Central memory CD4-positive, alpha-beta T cell (primary cell): Measurements from ENCODE around the gene ZBTB47.

Experiments
- DNase-seq: peaks from one replicate; pipeline ENCODE4 v3.0.0; 2022

The ZBTB47 gene

GRCh38 chr3:42685891-42686820 is 32.7 kb downstream of the ZBTB47 start:
- no peak for DNase-seq

GRCh38 chr3:42686832-42687650 is 33.5 kb downstream of the ZBTB47 start:
- DNase-seq: no peak

DNA sequence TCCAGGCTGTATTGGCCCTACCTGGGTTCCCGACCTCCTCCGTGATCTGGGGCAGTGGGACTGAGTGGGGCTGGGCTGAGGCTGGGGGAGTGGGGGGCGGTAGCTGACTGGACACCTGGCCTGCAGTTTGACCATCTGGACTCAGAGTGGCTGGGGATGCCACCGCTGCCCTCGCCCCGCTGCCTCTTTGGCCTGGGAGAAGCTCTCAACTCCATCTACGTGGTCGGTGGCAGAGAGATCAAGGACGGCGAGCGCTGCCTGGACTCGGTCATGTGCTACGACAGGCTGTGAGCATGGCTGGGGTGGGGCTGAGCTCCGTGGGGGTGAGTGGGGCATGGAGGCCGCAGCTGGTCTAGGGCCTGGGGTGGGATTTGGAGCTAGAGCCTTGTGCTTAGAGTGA is 34.5 kb downstream of the ZBTB47 start:
- DNase-seq: no peak

GRCh38 chr3:42688487-42689420 is 35.3 kb downstream of the ZBTB47 start:
- DNase-seq: no peak

DNA sequence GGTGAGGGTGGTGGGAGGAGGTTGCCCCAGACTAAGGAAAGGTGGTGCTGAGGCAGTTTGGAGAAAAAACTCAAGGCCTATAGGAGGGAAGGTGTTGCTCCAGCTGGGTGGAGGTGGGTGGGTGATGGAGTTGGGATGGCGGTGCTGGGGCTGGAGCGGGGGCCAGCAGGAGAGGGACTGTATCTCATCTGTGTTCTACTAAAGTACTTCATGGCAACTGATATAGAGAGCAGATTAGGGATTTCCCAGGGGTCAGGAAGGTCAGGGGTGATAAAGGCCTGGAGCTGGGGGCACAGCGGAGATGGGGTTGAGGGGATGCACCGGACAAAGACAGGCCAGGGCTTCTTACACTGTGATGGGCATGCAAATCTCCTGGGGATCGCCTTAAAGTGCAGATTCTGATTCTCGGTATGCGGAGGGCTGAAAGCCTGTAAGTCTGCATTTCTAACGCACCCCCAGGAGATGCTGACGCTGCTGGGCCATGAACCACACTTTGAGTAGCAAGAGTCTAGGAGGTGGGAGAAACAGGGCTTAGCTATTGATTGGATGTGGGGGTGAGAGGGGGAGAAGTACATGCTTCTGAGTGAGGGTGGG is 36.0 kb downstream of the ZBTB47 start:
- DNase-seq: no peak

DNA sequence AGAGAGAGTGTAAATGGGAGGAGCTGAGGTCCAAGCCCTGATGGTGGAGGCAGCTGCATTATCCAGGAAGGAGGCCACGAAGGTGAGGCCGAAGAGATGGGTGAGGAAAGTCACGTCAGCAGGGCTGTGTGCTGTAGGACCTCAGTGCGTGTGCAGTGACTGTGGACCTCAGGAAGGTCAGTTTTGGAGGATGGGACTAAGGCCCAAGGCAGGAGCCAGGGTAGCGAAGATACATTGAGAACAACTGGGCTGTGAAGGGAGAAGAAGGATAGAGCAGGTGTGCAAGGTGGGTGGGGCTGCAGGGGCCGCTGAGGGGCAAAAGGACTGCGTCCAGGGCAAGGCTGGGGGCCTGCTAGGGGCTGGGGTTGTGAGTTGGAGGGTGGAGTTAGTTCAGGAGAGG is 36.7 kb downstream of the ZBTB47 start:
- DNase-seq: no peak

GRCh38 chr3:42690766-42691680 is 37.5 kb downstream of the ZBTB47 start:
- no peak for DNase-seq

- no peak for DNase-seq
These were observed 38.5 kb downstream of the ZBTB47 start for GRCh38 chr3:42691816-42692666.

- DNase-seq: no peak
These were observed 39.4 kb downstream of the ZBTB47 start for GRCh38 chr3:42692667-42693529.

GRCh38 chr3:42693530-42693930 is 40.0 kb downstream of the ZBTB47 start:
- DNase-seq: no peak

GRCh38 chr3:42694366-42694765 is 40.9 kb downstream of the ZBTB47 start:
- no peak for DNase-seq

GRCh38 chr3:42696356-42697288 is 43.1 kb downstream of the ZBTB47 start:
- DNase-seq: no peak

DNA sequence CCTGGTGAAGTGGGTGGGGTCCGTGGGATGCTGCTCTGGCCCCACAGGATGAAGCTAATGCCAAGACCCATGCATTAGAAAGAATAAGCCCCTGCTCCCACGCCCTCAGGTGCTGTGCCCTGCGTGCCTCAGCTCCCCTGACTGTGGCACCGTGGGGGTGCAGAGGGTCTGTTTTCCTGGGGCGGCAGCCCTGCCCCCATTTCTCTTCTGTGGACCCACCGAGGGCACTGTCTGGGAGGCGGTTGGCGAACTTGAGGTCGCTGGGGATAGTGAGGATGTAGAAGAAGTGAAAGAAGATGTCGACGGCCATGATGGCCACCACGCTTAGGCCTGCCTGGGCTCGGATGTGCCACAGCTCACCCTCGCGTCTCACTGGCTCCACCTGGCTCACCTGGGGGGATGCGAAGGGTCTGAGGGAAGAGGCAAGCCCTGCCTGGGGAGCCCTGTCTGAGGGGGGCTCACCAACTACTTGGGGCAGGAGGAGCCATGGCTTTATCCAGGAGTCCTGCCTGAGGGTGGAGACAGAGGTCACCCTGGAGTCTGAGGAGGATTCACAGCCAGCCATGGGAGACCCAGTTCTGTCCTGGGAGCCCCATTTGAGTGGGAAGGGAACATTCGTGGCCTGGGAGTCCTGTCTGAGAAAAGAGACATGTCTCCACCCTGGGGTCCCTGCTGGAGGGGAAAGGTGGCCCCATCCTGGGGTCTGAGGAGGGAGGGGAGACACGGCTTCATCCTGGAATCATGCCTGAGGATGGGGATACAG is 44.0 kb downstream of the ZBTB47 start:
- no peak for DNase-seq

DNA sequence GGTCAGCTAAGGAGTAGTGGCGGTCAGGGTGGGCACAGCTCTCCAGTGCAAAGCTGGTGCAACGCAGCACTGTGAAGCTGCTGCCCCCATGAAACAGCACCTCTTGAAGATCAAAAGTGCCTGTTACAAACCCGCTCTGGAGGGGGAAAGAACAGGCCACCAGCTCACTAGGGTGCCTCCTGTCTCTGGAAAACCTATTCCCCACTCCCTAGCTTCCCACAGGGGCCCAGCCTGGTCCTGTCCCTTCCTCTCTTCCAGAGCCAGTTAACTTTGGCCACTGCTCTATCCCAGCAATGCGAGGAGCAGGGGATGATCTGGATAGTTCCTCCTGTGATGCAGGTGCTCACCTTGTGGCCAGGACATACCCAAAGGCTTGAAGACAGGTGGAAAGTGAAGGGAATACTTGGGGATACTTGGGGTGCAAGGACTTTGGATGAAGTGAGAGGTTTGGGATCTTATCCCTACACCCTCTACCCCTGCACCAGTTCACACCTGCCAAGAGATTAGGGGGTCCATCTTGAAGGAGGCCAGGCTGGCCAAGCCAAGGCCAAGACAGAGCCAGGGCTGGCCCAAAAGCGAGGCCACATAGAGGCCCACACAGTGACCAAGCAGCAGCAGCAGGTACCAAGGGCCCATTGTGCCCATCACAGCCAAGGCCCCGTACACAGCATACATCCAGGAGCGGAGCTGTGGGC is 44.9 kb downstream of the ZBTB47 start:
- no peak for DNase-seq

GRCh38 chr3:42698911-42699230 is 45.4 kb downstream of the ZBTB47 start:
- no peak for DNase-seq

GRCh38 chr3:42699511-42699971 is 46.0 kb downstream of the ZBTB47 start:
- no peak for DNase-seq
